H1 (cell line): ENCODE results near the gene DMBT1. TPM values are rescaled to one million over a fixed set of nuclear protein-coding genes. Genes with fewer than 3 reads are reported as not detected.

Experiments used
- CTCF ChIA-PET: fragments of 300-600 bp; sonication (Branson Sonifier 250); formaldehyde crosslinking; loops from one replicate; lab custom pipeline; 2021; ENCODE audit not compliant: partially characterized antibody; lab: Charles Lee
- POLR2A ChIA-PET: fragments of 300-600 bp; sonication (Branson Sonifier 250); formaldehyde crosslinking; loops from one replicate; lab custom pipeline; 2021; ENCODE audit warnings: inconsistent platforms; ENCODE audit not compliant: partially characterized antibody; lab: Charles Lee
- DNase-seq, 2 experiments: peaks; one replicate each; pipeline versions ENCODE4 v3.0.0 to v3.0.0-alpha.2; 2010 to 2022; ENCODE audit warnings: low spot score in 2 of 2, low read depth in 1 of 2, mixed read lengths in 1 of 2
- FAIRE-seq: peaks from 2 replicates; lab custom pipeline; 2011; peaks lifted over from hg19 to GRCh38; lab: Jason Lieb, UNC
- H2AFZ ChIP-seq: 2 replicates; pipeline ENCODE4 v1.8.1; 2012; ENCODE audit warnings: low read length, inconsistent platforms
- H2AK5ac ChIP-seq: 2 replicates; pipeline ENCODE4 v1.6.1; 2013; ENCODE audit warnings: low read depth, low read length
- H2BK120ac ChIP-seq: replicated peaks from 2 replicates; pipeline ENCODE3; 2013; ENCODE audit warnings: low read depth, low read length, inconsistent platforms
- H2BK12ac ChIP-seq: 2 replicates; pipeline ENCODE4 v1.6.1; 2013; ENCODE audit warnings: low read depth, low read length
- H2BK15ac ChIP-seq: 2 replicates; pipeline ENCODE4 v1.6.1; 2013; ENCODE audit warnings: low read length
- H2BK20ac ChIP-seq: 2 replicates; pipeline ENCODE4 v1.6.1; 2013; ENCODE audit warnings: low read length
- H2BK5ac ChIP-seq: 2 replicates; pipeline ENCODE4 v1.6.1; 2013; ENCODE audit warnings: low read depth, low read length
- H3K14ac ChIP-seq: 2 replicates; pipeline ENCODE4 v1.6.1; 2013; ENCODE audit warnings: inconsistent platforms; ENCODE audit not compliant: insufficient read length
- H3K18ac ChIP-seq: 2 replicates; pipeline ENCODE4 v1.6.1; 2013; ENCODE audit warnings: low read length; ENCODE audit errors: extremely low read depth
- H3K23ac ChIP-seq: 2 replicates; pipeline ENCODE4 v1.6.1; 2013; ENCODE audit warnings: inconsistent platforms; ENCODE audit not compliant: insufficient read length
- H3K23me2 ChIP-seq: 2 replicates; pipeline ENCODE4 v1.6.1; 2013; ENCODE audit warnings: low read depth, low read length
- H3K27ac ChIP-seq: 2 replicates; pipeline ENCODE4 v1.6.1; 2011; ENCODE audit warnings: low read depth, low read length, inconsistent platforms
- H3K27me3 ChIP-seq, 4 experiments: replicated peaks in 1 of 4; 1 replicate in 1 of 4; 2 replicates in 3 of 4; pipeline versions ENCODE4 v1.6.1 to v1.8.1; 2011 to 2013; ENCODE audit warnings: low read length in 3 of 4, mild to moderate bottlenecking in 3 of 4, inconsistent platforms in 2 of 4, mixed read lengths in 2 of 4, moderate library complexity in 1 of 4; ENCODE audit not compliant: control insufficient read depth in 3 of 4, insufficient read depth in 3 of 4; ENCODE audit errors: extremely low read depth in 1 of 4
- H3K36me3 ChIP-seq, 4 experiments: 2 replicates each; pipeline versions ENCODE4 v1.6.1 to v1.8.1; 2011 to 2013; ENCODE audit warnings: mild to moderate bottlenecking in 4 of 4, low read length in 3 of 4, moderate library complexity in 2 of 4, control low read depth in 1 of 4, inconsistent platforms in 1 of 4; ENCODE audit not compliant: insufficient read depth in 4 of 4, control insufficient read depth in 2 of 4
- H3K4ac ChIP-seq: replicated peaks from 2 replicates; pipeline ENCODE3; 2013; ENCODE audit warnings: low read length, low read depth, mixed read lengths, inconsistent platforms; ENCODE audit not compliant: insufficient read length
- H3K4me1 ChIP-seq, 4 experiments: replicated peaks in 1 of 4; 1 replicate in 1 of 4; 2 replicates in 3 of 4; pipeline versions ENCODE4 v1.6.1 to v1.8.1; 2011 to 2013; ENCODE audit warnings: low read length in 3 of 4, inconsistent platforms in 2 of 4, mixed read lengths in 1 of 4; ENCODE audit not compliant: insufficient read depth in 4 of 4, control insufficient read depth in 3 of 4
- H3K4me2 ChIP-seq, 2 experiments: 2 replicates each; pipeline versions ENCODE4 v1.6.1 to v1.8.1; 2011 to 2013; ENCODE audit warnings: low read depth in 2 of 2, low read length in 2 of 2, control low read depth in 1 of 2, inconsistent platforms in 1 of 2, mild to moderate bottlenecking in 1 of 2; ENCODE audit not compliant: insufficient read depth in 1 of 2
- H3K4me3 ChIP-seq, 4 experiments: fragments of 200-600, 300-600 bp in 1 of 4; sonication (generic), shearing (Covaris generic), sonication (Bioruptor Twin) in 1 of 4; 2 replicates each; pipeline versions ENCODE4 v1.5.1 to v1.8.1; 2011 to 2016; ENCODE audit warnings: low read length in 4 of 4, low read depth in 3 of 4, control low read depth in 2 of 4, inconsistent platforms in 2 of 4, mild to moderate bottlenecking in 2 of 4, mixed read lengths in 1 of 4, moderate library complexity in 1 of 4; ENCODE audit not compliant: insufficient read depth in 2 of 4; ENCODE audit errors: extremely low read depth in 1 of 4
- H3K56ac ChIP-seq: replicated peaks from 2 replicates; pipeline ENCODE3; 2013; ENCODE audit warnings: low read depth, mild to moderate bottlenecking, mixed read lengths, low read length, inconsistent platforms; ENCODE audit not compliant: insufficient read length
- H3K79me1 ChIP-seq: 2 replicates; pipeline ENCODE4 v1.6.1; 2013; ENCODE audit warnings: low read depth, low read length, control low read depth
- H3K79me2 ChIP-seq, 2 experiments: 2 replicates each; pipeline versions ENCODE4 v1.6.1 to v1.8.1; 2012 to 2013; ENCODE audit warnings: low read length in 2 of 2, mild to moderate bottlenecking in 2 of 2, inconsistent platforms in 1 of 2; ENCODE audit not compliant: insufficient read depth in 2 of 2, control insufficient read depth in 1 of 2
- H3K9ac ChIP-seq, 4 experiments: replicated peaks in 1 of 4; 1 replicate in 1 of 4; 2 replicates in 3 of 4; pipeline versions ENCODE4 v1.6.1 to v1.8.1; 2011 to 2013; ENCODE audit warnings: low read depth in 3 of 4, low read length in 3 of 4, control low read depth in 2 of 4, mild to moderate bottlenecking in 2 of 4, moderate library complexity in 2 of 4, inconsistent platforms in 1 of 4; ENCODE audit errors: extremely low read depth in 1 of 4
- H3K9me3 ChIP-seq, 2 experiments: 2 replicates each; pipeline versions ENCODE4 v1.6.1 to v1.8.1; 2012 to 2013; ENCODE audit warnings: mild to moderate bottlenecking in 2 of 2, moderate library complexity in 2 of 2, control low read depth in 1 of 2, inconsistent platforms in 1 of 2, low read depth in 1 of 2, low read length in 1 of 2, mixed read lengths in 1 of 2; ENCODE audit not compliant: insufficient read depth in 2 of 2
- H4K20me1 ChIP-seq, 2 experiments: replicated peaks in 1 of 2; 2 replicates each; pipeline versions ENCODE3 to v1.8.1; 2011 to 2013; ENCODE audit warnings: inconsistent platforms in 2 of 2, low read length in 2 of 2, mild to moderate bottlenecking in 1 of 2; ENCODE audit not compliant: insufficient read depth in 2 of 2, control insufficient read depth in 1 of 2
- H4K5ac ChIP-seq: 2 replicates; pipeline ENCODE4 v1.6.1; 2013; ENCODE audit warnings: low read length, low read depth, mixed read lengths, inconsistent platforms; ENCODE audit not compliant: insufficient read length
- H4K8ac ChIP-seq: 2 replicates; pipeline ENCODE4 v1.8.0; 2013; ENCODE audit warnings: mild to moderate bottlenecking, moderate library complexity, low read length, inconsistent platforms; ENCODE audit not compliant: insufficient read depth; ENCODE audit errors: extremely low read depth
- H4K91ac ChIP-seq: replicated peaks from 2 replicates; pipeline ENCODE3; 2013; ENCODE audit warnings: low read length, mixed read lengths, inconsistent platforms; ENCODE audit not compliant: insufficient read length
- BACH1 ChIP-seq: IDR thresholded peaks from 2 replicates; pipeline ENCODE4 v1.6.1; 2012; ENCODE audit warnings: low read length, improper control_type of control experiment
- EZH2 ChIP-seq: fragments of 200-600 bp; sonication (generic); IDR thresholded peaks from 2 replicates; pipeline ENCODE4 v1.7.1; 2012; ENCODE audit warnings: low read depth, mild to moderate bottlenecking, moderate library complexity, low read length, inconsistent platforms; ENCODE audit not compliant: severe bottlenecking
- JUND ChIP-seq: IDR thresholded peaks from 2 replicates; pipeline ENCODE4 v1.6.1; 2011; ENCODE audit warnings: mild to moderate bottlenecking, improper control_type of control experiment, low read length
- KDM1A ChIP-seq: fragments of 200-600, 300-600 bp; sonication (generic); IDR thresholded peaks from 2 replicates; pipeline ENCODE4 v1.7.1; 2016; ENCODE audit warnings: mild to moderate bottlenecking, low read length, borderline replicate concordance
- NANOG ChIP-seq: IDR thresholded peaks from 2 replicates; pipeline ENCODE4 v1.6.1; 2011; ENCODE audit warnings: low read length, low read depth, mild to moderate bottlenecking, inconsistent platforms; ENCODE audit not compliant: insufficient read depth, poor library complexity, severe bottlenecking
- NRF1 ChIP-seq: IDR thresholded peaks from 2 replicates; pipeline ENCODE4 v1.6.1; 2011; ENCODE audit warnings: mild to moderate bottlenecking, low read depth, low read length, improper control_type of control experiment
- POU5F1 ChIP-seq: IDR thresholded peaks from 2 replicates; pipeline ENCODE4 v1.6.1; 2011; ENCODE audit warnings: low read depth, mild to moderate bottlenecking, low read length, moderate library complexity
- RFX5 ChIP-seq: IDR thresholded peaks from 2 replicates; pipeline ENCODE4 v1.6.1; 2011; ENCODE audit warnings: low read depth, low read length, improper control_type of control experiment, borderline replicate concordance
- RNF2 ChIP-seq: fragments of 200-900, 300-1000 bp; sonication (generic); IDR thresholded peaks from 2 replicates; pipeline ENCODE4 v1.7.1; 2016; ENCODE audit warnings: borderline replicate concordance, low read depth, mild to moderate bottlenecking, antibody characterized with exemption, low read length; ENCODE audit not compliant: poor library complexity, severe bottlenecking; ENCODE audit errors: missing control alignments
- SAP30 ChIP-seq: fragments of 300-600 bp; sonication (generic); IDR thresholded peaks from 2 replicates; pipeline ENCODE4 v1.7.1; 2012; ENCODE audit warnings: low read length, moderate library complexity, mild to moderate bottlenecking, inconsistent platforms; ENCODE audit not compliant: insufficient read depth, insufficient replicate concordance
- SIRT6 ChIP-seq: IDR thresholded peaks from one replicate; pipeline ENCODE4 v1.7.1; 2012; ENCODE audit warnings: low read length, inconsistent platforms
- SIX5 ChIP-seq: IDR thresholded peaks from 2 replicates; pipeline ENCODE4 v1.6.1; 2011; ENCODE audit warnings: mild to moderate bottlenecking, low read depth, low read length
- SRF ChIP-seq: IDR thresholded peaks from 2 replicates; pipeline ENCODE4 v1.6.1; 2011; ENCODE audit warnings: mild to moderate bottlenecking, low read depth, low read length, moderate library complexity
- TAF1 ChIP-seq: IDR thresholded peaks from 2 replicates; pipeline ENCODE4 v1.6.1; 2011; ENCODE audit warnings: mild to moderate bottlenecking, low read depth, low read length
- TAF7 ChIP-seq: optimal IDR thresholded peaks from 2 replicates; pipeline ENCODE3; 2011; ENCODE audit warnings: low read depth, mild to moderate bottlenecking, inconsistent platforms, low read length, moderate library complexity, borderline replicate concordance
- whole genome bisulfite sequencing, 2 experiments: shearing (Covaris generic) in 1 of 2; methylation state at CpG; one replicate each; pipeline versions ENCODE4 v1.1.6 to v1.1.7; 2013 to 2015; ENCODE audit warnings: low lambda C conversion rate in 2 of 2, mixed read lengths in 2 of 2, inconsistent platforms in 1 of 2, low coverage in 1 of 2, missing lambda C conversion rate in 1 of 2; ENCODE audit not compliant: insufficient replicate concordance in 2 of 2, insufficient coverage in 1 of 2, insufficient read length in 1 of 2; ENCODE audit errors: extremely low coverage in 1 of 2, missing lambda C conversion rate in 1 of 2; 5-methylcytosine and 5-hydroxymethylcytosine counted together
- polyA plus RNA-seq, 7 experiments: library from polyadenylated mRNA; depleted of rRNA in 3 of 7; stranded (reverse) in 5 of 7; unstranded in 2 of 7; fragments of >200 nt in 5 of 7; fragments of 200-250 nt in 2 of 7; gene quantifications; 1 replicate in 5 of 7; 2 replicates in 1 of 7; 4 replicates in 1 of 7; pipeline versions ENCODE4 v1.2.1 to v1.2.3, GENCODE V29; 2011 to 2013; ENCODE audit warnings: missing spikeins in 2 of 7, mixed read lengths in 2 of 7
- total RNA-seq: library from RNA; stranded (reverse); fragmentation: NEBNext Ultra II Directional; extraction: Animal tissue kit (Norgen Biotek cat#: 25700); gene quantifications from 2 replicates; pipeline ENCODE4 v1.2.1, GENCODE V29; 2021

DMBT1 gene
- total and polyA plus RNA-seq, 2 of the 8 experiments (the other 6 are each of a cell fraction or from before 2014, with no cell fraction given) = 0.03 TPM; not detected in 1

DNA sequence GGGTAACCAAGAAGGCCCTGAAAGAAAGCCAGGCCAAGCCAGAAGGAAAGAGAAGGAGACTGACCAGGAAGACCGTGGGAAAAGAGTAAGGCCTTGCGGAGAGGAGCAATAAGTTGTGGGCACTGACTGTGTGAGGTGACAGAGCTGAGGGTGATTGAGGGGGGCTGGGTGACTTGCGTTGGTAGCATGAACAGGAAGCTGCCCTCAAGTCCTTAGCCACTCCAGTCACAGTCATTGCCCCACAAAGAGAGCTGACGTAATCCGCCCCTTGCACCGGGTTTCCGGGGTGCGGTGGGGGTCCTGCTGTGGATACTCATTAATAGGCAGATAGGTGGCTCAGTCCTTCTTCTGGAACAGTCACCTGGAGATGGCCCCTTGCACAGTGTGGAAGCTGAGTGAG is 16.1 kb upstream of the DMBT1 start:
- no peaks in the 10 kb centered on the region for H3K23me2 ChIP-seq
- H3K56ac ChIP-seq = no peak overlapping the region
- H2BK12ac ChIP-seq = no peak overlapping the region
- POLR2A ChIA-PET = no interaction called here
- no peak overlapping the region for H2BK5ac ChIP-seq
- H3K9me3 ChIP-seq = no peaks in the 10 kb centered on the region
- H3K4me2 ChIP-seq = no peak overlapping the region
- H3K23ac ChIP-seq = no peak overlapping the region
- H4K91ac ChIP-seq = no peak overlapping the region
- no peak overlapping the region for H2AK5ac ChIP-seq
- H2BK120ac ChIP-seq = no peak overlapping the region
- no peaks in the 10 kb centered on the region for H3K79me1 ChIP-seq
- CTCF ChIA-PET = interaction anchor here (0.6 to 1.0 kb wide), 3 partner anchors 11 to 122 kb away, joined by 3 to 4 read pairs (median 3); no protein-coding TSS in a partner anchor
- H3K36me3 ChIP-seq = no peaks in the 10 kb centered on the region
- 94% methylated on average over 8 of the region's 8 CpGs; no CpG with 5 or more reads in 1 of the 2 experiments for WGBS, 2 experiments
- H3K4me3 ChIP-seq = no peak overlapping the region
- no peak overlapping the region for H3K27ac ChIP-seq
- H2AFZ ChIP-seq = no peak overlapping the region
- H2BK20ac ChIP-seq = no peak overlapping the region
- no peaks in the 10 kb centered on the region for H3K27me3 ChIP-seq
- H3K9ac ChIP-seq = no peak overlapping the region
- no peak for DNase-seq
- no peak overlapping the region for H3K14ac ChIP-seq
- no peak overlapping the region for H2BK15ac ChIP-seq
- H4K8ac ChIP-seq = no peak overlapping the region
- H4K5ac ChIP-seq = no peak overlapping the region
- H4K20me1 ChIP-seq = no peaks in the 10 kb centered on the region
- H3K18ac ChIP-seq = no peak overlapping the region
- no peak overlapping the region for H3K4ac ChIP-seq
- no peaks in the 10 kb centered on the region for H3K79me2 ChIP-seq
- no peak for FAIRE-seq
- H3K4me1 ChIP-seq = no peaks in the 10 kb centered on the region
- TF ChIP-seq SRF (no peak), BACH1 (no peak), RNF2 (no peak), NANOG (no peak), SIX5 (no peak), JUND (no peak), RFX5 (no peak), KDM1A (no peak), POU5F1 (no peak), TAF7 (no peak), SAP30 (no peak), NRF1 (no peak), SIRT6 (no peak), EZH2 (no peak), TAF1 (no peak)
